SH-SY5Y (cell line): ENCODE results near the gene CXCR6.

Source experiments
- GATA2 ChIP-seq: IDR thresholded peaks from 2 replicates; pipeline ENCODE4 v1.6.1; 2011; ENCODE audit warnings: mild to moderate bottlenecking, low read depth, low read length
- GATA3 ChIP-seq: IDR thresholded peaks from 2 replicates; pipeline ENCODE4 v1.6.1; 2011; ENCODE audit warnings: low read depth, mild to moderate bottlenecking, low read length, moderate library complexity

The CXCR6 gene

DNA sequence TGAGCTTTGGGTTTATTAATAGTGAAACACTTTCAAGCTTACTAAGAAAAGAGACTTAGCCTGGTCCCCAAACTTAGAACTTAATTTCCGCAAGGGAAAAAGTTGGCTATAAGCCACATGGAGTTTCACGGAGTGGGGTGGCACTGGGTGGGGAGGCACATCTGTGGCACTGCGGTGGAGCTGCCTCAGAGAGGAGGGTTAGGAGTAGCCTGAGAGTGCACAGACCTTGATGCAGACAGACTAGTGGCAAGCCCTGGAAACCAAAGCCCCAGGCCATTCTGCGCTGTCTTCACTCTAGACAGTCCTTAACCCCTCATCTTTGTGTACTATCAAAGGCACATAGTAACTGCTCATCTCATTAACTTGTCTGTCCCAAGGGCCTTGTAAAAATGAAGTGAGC lies 22.0 kb downstream of the CXCR6 start:
- TF ChIP-seq GATA3 (no peak), GATA2 (no peak)

DNA sequence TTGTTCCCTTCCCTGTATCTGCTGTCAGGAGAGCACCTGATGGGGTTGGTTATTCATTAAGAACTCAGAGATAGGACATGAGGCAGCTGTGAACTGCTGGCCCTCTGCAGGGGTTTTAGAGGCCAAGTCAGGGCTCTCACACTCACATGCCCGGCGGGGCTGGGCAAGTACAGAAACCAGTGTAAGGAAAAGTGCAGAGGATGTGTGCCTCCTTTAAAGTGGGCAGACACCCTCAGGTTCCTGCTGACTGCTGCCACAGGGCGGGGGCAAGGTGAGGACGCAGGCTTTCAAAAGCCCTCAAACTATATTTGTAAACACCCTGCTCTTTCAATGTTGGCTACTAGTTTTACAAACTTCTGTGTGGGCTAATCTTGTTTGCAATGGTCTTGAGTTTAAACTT lies 22.4 kb downstream of the CXCR6 start:
- TF ChIP-seq GATA3 (no peak), GATA2 (no peak)

DNA sequence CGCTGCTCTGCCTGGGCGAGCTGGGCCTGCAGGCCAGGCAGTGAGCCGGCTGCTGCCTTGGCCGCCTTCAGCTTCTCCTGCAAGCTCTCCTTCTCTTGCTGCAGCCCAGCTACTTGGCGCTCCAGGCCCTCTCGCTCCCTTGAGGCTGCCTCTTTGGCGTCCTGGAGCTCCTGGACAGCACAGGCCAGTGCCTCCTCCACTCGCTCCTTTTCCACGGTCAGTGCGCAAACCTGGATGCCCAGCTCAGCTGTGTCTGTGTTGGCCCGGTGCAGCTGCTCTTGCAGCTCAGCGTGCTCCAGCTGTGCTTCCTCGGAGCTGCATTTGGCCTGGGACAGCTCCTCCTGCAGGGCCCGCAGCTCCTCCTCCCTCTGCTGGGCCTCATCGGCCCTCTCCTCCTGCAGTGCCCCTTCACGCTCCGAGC lies 23.1 kb downstream of the CXCR6 start:
- no peak for TF ChIP-seq GATA2
- TF ChIP-seq GATA3: no peak

DNA sequence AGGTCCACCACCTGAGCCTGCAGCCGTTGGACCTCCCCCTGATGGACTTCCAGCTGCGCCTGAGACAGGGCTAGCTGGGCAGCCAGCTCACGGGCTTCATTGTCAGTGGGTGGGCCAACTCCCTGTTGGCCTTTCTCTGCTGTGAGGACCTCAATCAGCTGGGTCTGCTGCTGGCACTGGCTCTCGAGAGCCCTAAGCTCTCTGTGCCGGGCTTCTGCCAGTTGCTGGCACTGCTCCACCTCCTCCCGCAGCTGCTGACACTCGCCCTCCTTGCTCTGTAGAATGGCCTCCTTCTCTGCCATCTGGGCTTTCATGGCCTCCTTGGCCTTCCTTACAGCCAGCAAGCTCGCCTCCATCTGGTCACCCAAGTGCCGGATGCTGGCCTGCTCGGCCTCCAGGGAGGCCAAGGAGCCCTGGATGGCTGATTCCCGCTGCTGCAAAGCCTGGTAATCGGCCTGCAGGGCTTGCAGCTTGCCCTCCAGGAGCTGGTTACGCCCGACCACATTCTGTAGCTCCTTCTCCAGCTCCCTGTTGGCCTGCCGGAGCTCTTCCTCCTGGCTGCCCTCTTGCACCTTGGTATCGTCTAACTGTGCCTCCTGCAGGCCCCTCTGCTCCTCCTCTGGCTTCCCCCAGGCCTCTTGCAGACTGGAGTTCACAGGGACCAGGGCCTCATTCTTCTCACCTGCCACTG lies 23.8 kb downstream of the CXCR6 start:
- TF ChIP-seq GATA2 (no peak), GATA3 (no peak)

DNA sequence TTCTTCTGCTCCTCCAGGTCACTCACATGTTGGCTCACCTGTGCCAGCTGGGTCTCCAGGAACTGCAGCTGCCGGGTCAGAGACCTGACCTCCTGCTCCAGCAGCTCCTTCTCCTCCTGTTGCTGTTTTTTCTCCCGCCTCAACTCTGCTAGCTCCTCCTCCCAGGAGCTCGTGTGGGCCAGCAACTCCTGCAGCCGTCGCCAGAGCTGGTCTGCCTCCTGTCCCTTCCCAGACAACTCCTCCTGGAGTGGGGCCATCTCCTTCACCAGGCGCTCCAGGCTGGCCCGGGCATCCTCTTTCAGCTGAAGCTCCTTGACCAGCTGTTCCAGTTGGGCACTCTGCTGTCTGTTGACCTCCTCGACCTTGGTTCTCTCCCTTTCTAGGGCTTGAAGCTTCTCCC lies 24.5 kb downstream of the CXCR6 start:
- TF ChIP-seq GATA3 (no peak), GATA2 (no peak)

DNA sequence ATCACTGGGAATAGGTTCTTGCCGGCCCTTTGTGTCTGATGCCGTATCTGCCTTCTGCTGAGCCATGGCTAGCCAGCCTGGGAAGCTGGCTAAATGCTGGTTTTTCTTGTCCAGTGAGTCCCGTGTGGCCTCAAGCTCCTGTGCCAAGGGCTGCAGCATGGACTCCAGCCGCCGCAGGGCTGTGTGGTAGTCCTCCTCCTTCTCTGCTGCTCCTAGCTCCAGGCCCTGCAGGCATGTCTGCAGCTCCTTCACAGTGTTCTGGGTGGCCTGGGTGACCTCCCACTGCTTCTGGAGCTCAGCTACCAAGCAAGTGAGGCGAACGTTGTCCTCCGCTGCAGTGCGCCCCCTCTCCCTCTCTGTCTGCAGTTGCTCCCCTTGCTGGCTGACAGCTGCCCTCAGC lies 24.9 kb downstream of the CXCR6 start:
- no peak for TF ChIP-seq GATA2
- TF ChIP-seq GATA3: no peak

DNA sequence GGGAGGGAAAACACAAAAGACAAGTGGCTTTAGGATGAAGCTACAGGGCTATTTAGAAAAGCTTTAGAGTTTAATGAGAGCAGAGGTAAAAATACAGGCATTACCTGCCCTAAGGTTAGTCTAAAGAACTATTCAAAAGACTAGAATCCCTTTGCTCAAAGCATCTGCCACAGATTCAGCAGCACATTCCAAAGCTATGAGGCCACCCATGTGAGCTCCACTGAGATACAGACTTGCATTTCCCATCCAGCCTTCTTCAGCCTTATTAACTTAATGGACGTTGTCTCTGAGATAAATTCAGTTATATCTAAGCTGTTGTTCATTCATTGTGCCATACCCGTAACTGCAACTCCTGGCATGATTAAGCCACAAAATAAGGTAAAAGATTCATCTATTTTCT lies 25.4 kb downstream of the CXCR6 start:
- TF ChIP-seq GATA2: no peak

DNA sequence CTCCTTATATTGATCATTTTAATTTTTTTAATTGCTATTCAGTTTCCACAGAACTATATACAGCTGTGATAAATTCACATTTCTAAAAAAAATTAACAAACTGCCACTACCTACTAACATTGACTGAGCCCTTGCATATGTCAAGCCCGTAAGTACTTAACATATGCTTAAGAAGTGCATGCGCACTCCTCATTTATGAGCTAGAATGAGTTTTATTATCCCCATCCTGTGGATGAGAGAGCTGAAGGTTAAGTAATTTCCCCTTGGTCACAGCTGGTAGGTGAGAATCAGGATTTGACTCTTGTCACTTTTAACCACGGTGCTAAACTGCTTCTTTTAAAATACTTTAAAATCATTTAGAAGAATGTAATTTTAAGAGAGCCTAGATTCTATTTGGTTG lies 25.9 kb downstream of the CXCR6 start:
- TF ChIP-seq GATA3 (no peak), GATA2 (no peak)

DNA sequence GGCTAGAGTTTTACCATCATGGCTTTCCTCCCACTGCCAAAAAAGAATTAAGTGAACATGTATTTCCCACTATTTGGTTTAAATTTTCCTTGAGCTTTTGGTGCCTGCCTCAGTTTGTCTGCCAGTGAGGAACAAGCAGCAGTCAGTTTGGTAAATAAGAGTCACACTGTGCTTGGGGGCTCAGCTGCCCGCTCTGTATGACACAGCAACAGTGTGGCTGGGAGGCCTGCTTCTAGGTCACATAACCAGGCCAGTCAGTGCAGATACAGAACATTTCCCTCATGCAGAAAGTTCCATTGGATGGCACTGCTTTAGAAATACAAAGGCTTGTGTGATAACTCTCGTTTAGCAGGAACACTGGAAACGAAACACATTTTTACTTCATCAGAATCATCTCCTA lies 26.7 kb downstream of the CXCR6 start:
- no peak for TF ChIP-seq GATA2
- TF ChIP-seq GATA3: no peak

DNA sequence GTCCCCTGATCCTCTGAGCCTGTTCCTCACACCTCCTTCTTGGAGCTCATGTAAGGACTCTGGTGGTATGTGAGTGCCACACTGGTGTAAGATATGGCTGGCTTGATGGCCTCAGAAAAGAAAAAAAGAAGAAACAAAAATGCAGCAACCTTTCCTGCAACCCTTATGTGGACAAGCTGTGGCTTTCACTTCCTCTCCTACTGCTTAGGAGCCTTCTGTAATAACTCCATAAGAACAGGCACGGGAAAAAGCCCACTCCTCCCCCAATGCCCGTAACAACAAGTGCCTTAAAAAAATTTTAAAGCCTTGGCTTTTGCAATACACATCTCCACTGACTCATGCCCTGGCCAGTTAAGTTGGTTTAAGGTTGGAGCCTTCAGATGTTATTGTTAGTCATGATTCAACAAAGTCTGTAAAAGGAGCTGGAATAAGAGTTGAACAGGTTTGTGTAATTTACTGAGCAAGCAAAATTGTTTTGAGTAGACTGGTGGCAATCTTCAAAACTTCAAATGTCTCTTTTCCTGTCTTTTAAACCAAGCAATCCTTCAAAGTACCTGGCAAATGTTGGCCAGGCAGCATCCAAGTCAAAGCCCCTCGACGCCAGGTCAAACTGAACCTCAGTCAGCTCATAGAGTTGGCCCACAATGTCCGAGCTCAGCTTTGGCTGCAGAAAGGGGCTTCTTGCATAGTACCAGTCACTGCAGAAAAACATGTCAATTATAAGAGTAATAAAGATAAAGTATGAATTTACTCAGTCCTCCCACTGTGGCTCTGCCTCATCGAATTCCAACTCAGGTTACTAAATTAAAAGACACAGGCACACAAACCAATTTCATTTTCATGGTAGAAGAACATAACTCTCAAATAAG lies 29.5 kb downstream of the CXCR6 start:
- TF ChIP-seq GATA2 (no peak), GATA3 (no peak)

DNA sequence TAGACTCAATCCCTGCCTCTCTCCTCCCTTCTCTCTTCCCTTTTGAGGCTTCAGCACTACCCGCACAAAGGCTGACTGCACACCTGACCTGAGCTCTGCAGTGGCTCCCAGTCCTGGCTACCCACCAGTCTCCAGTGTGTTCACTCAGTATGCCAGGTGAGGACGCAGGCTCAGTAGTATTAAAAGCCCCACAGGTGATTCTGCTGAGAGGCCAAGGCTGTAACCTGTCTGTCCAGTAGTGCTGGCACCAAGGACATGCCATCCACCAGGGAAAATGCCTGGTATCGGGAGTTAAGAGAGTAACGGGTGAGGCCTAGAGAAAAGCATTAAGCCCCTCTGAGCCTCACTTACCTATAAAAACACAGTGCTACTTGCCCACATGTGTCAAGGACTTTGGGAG lies 31.4 kb downstream of the CXCR6 start:
- no peak for TF ChIP-seq GATA2
- no peak for TF ChIP-seq GATA3

DNA sequence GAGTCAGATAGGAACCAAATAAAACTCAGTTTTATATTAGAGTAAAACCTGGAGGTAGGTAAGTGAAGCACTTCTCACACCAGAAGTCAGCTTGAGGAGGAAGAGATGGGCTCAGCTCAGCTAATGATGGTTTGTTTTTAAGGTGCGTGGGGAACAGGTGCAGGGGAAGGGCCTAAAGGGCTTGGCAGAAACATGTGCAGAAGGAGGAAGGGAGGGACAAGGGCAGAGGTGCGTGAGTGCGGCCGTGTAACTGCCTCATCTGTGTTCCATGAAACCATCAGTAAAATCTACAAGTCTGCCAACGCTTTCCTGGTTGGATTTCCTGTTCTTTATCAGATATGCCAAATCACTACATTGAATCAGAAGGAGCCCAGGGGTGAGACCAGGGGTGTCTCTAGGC lies 32.4 kb downstream of the CXCR6 start:
- TF ChIP-seq GATA2 (no peak), GATA3 (no peak)

DNA sequence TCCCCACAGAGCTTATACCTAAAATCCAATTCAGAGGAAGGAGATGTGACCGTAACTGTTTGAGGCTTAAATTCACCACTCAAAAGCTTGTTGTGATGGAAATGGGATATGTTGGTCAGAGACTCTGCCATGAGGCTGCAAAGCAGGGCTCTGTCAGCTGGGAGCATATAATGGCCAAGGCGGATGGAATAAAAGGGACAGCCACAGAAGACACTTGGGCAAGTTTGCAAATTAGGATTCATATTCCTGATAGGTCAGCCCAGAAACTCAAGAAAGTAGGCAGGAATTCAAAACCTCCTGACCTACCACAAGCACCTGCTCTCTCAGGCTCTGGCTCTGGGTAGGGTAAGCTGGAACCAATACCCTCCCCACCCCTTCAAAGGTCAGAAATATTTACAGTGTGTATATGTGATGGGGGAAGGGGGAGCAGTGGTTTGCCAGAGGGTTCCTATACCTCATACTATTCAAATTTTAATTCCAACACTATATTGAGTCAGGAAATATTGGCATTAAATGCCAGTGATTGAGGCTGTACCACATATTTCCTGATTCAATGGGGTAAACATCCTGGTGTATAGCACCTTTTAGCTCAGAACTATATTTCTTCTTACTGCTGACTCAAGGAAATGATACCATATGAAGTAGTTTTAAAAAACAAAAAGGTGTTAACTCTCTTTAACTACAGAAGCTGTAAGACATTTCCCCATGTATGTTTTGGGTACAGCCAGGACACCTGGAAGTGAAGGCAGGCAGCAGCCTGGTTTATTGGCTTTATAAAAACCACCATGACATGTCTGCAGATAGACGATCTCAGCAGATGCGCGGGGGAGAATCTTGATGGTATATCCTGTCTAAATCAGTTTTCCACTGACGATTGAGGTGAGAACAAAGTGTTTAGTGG lies 33.2 kb downstream of the CXCR6 start:
- TF ChIP-seq GATA2 (no peak), GATA3 (no peak)
